Hepatocyte (in vitro differentiated cells): ENCODE results near the gene SIGLEC12.

Experiments
- EZH2 ChIP-seq: fragments of 200-600 bp; sonication (generic); IDR thresholded peaks from 2 replicates; pipeline ENCODE4 v1.6.1; 2016; ENCODE audit warnings: antibody characterized with exemption, mild to moderate bottlenecking, borderline replicate concordance
- EZH2phosphoT487 ChIP-seq: fragments of 200-600 bp; sonication (generic); IDR thresholded peaks from one replicate; pipeline ENCODE4 v1.6.1; 2018; ENCODE audit warnings: antibody characterized with exemption, mild to moderate bottlenecking, low read depth, moderate library complexity; ENCODE audit not compliant: unreplicated experiment, severe bottlenecking
- TF ChIP-seq, protein P1 (sequence below): fragments of 200-600 bp; sonication (generic); IDR thresholded peaks from 2 replicates; pipeline ENCODE4 v1.5.1; 2016; ENCODE audit warnings: antibody characterized with exemption, mild to moderate bottlenecking; ENCODE audit not compliant: poor library complexity

DNA sequence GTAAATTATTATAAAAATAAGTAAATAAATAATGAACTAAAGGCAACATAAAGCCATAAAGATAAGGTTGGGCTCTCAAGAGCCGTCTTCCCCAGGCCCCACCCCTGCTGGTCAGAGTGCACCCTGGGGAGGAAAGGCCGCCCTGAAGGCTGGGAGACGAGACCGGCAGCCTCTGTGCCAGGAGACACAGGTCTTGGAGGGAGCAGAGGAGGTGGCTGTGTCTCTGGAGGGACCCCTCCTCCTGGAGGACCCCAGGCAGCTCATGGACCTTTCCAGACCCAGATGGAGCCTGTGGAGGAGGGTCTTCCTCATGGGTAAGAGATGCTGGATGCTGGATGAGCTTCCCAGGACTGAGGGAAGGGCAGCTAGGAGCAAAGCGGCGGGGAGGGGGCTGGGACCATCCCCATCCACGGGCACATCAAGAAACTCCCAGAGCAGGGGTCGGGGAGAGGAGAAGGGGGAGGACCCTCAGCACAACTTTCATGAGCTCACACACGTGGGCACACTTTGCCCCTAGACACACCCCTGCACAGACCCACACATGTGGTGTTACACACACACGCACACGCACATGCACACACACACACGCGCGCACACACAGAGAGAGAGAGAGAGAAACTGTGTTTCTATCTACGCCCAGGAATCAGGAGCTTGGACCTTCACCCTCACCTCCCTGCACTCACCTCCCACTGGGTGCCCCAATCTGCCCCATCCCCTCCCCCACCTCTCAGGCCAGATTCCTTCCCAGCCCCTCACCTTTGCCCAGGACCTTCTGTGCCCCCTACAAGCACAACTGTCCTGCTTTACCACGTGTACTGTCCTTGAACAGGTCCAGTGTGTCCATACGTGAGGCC lies 23.0 kb downstream of the SIGLEC12 start, which contains the start of gene CEACAM18:
- TF ChIP-seq, protein P1, sequence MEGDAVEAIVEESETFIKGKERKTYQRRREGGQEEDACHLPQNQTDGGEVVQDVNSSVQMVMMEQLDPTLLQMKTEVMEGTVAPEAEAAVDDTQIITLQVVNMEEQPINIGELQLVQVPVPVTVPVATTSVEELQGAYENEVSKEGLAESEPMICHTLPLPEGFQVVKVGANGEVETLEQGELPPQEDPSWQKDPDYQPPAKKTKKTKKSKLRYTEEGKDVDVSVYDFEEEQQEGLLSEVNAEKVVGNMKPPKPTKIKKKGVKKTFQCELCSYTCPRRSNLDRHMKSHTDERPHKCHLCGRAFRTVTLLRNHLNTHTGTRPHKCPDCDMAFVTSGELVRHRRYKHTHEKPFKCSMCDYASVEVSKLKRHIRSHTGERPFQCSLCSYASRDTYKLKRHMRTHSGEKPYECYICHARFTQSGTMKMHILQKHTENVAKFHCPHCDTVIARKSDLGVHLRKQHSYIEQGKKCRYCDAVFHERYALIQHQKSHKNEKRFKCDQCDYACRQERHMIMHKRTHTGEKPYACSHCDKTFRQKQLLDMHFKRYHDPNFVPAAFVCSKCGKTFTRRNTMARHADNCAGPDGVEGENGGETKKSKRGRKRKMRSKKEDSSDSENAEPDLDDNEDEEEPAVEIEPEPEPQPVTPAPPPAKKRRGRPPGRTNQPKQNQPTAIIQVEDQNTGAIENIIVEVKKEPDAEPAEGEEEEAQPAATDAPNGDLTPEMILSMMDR = no peak
- no peak for TF ChIP-seq EZH2
- no peak for TF ChIP-seq EZH2phosphoT487
